ENCODE results near the gene LRTM2.

- TF ChIP-seq GTF2B (IDR thresholded peaks at IDR 0.05; ENCODE audit: extremely low read depth, insufficient read length): no peak
- TF ChIP-seq TAF1 (IDR thresholded peaks at IDR 0.05; ENCODE audit: control insufficient read depth, extremely low read depth, insufficient read depth, low read length, severe bottlenecking): no peak
- TF ChIP-seq POLR2A (conservative IDR thresholded peaks at IDR 0.05): no peak
- TF ChIP-seq SMARCC2 (IDR thresholded peaks at IDR 0.05; ENCODE audit: low read depth): no peak
- no peak for TF ChIP-seq THRA (IDR thresholded peaks at IDR 0.05)
- no peak for TF ChIP-seq TCF7L2 (IDR thresholded peaks at IDR 0.05; ENCODE audit: low read depth, low read length)
- no peak for TF ChIP-seq ZNF407 (IDR thresholded peaks at IDR 0.05; ENCODE audit: low read depth)
- TF ChIP-seq ZNF639 (CRISPR knock-in tag; conservative IDR thresholded peaks at IDR 0.05 in 1 of 2, IDR thresholded peaks at IDR 0.05 in 1 of 2): no peak
- no peak for TF ChIP-seq SMAD3 (CRISPR knock-in tag; conservative IDR thresholded peaks at IDR 0.05)
- TF ChIP-seq SP1 (CRISPR knock-in tag; IDR thresholded peaks at IDR 0.05): no peak
- TF ChIP-seq ZNF174 (CRISPR knock-in tag; IDR thresholded peaks at IDR 0.05): no peak
Observed at GRCh38 chr12:1857086-1857485, 36.7 kb downstream of the LRTM2 start.

Measured in K562 (cell line).